Posterior cingulate gyrus (tissue), 11 donors: Measurements from ENCODE around the gene CFAP210.
"Not testable (repeated sequence)": the region's sequence is repeated elsewhere in the genome, so short reads cannot be mapped to it uniquely, and the experiment has no call there.

Experiments
- DNase-seq, 10 donors: peaks; one replicate each; pipeline versions ENCODE4 v3.0.0 to v3.0.0-alpha.2; 2020 to 2021; ENCODE audit warnings: mixed read lengths in 3 of 10
- intact Hi-C: fragments of 100-400 bp; cut with DNase I; formaldehyde crosslinking; loops from one replicate; pipeline ENCODE4 v1.15.1; 2023

CFAP210 gene

DNA sequence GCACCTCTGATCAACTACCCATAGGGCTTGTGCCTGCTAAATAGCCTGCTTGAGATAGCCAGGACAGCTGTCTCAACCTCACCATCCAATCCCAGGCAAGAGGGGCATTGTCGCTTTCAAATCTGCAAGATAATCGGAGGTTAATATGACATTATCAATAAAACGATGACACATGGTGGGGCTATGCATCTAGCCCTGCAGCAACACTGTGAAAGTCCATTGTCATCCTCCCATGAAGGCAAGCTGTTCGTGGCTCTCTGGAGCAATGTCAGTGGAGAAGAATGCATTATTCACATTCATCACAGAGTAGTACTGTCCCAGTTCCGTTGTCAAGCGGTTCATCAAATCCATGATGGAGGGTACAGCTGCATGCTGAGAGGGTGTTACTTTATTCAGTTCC lies 20.5 kb upstream of the CFAP210 start:
- intact Hi-C loops, result no loop called here
- DNase-seq, result peak in 2 of 10 donors; percentile 27 to 61

DNA sequence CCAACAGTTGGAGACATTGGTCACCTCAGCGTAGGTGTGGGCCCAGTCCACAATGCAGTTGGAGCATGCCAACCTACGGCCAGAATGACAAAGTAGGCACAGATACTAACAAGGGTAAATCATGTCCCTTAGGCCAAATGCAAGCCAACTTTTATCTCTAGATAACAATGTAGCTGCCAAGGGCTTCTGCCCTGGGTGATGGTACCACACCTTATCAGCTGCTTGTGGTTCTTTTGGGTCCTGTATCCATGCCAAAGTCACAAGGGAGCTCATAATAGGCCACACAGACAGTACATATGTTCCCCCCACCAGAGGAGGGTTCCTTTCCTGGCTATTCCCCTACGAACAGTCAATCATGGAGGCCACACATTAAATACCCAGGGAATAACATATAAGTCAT lies 19.1 kb upstream of the CFAP210 start:
- intact Hi-C loops, result no loop called here
- DNase-seq, result peak in 1 of 10 donors; percentile 37

DNA sequence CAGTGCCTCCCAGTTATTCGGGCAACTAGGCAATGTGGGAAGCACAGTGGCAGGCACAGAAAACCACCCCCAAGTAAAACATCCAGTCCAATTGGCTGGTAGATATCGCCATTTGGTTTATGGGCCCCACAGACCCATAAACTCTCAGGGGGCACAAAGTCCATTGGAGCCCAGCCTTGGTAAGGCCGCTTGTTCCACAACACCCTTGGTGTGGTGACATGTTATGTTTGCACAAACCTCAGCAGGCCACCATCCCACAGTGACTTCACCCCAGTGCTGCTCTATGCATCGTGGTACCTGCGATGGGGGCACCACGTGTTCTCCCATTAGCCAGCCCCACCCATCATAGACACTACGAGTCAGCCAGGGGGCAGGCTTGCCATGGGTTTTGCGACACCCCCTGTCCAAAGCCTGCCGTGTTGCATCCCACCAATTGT lies 18.6 kb upstream of the CFAP210 start:
- DNase-seq, result peak in 1 of 10 donors; percentile 55
- intact Hi-C loops, result no loop called here

DNA sequence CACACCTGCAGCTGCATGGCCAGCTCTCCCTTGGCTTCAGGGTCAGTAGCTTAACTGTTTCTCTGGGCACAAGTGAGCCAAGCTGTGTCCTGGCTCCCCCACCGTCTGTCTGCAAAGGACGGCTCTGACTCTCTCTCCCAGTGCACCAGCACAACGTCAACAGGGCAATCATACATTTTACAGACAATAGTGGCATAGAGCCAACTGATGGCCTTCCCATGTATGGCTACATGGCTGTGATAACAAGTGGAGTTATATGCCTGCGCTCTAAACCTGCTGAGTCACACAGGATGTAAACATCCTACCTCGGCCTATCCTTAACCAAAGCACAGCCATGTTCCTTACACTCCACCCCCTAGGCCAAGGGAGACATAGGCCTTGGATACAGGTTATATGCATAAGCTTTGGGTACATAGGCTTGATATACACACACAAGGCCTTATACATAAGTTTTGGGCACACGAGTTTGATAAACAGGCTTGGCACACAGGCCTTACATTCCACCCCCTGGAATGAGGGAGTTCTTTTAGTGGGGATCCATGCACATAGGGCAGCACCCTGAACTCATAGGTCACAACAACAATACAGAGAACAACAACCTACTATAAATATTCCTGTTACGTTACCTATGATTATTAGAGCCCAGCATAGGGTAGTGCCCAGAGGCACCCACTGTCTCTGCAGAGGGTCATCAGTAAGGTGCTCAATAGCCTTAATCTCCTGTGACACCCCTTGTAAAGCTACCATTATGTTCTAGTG lies 17.7 kb upstream of the CFAP210 start:
- peak in 1 of 10 donors; percentile 24 for DNase-seq
- intact Hi-C loops, result no loop called here

DNA sequence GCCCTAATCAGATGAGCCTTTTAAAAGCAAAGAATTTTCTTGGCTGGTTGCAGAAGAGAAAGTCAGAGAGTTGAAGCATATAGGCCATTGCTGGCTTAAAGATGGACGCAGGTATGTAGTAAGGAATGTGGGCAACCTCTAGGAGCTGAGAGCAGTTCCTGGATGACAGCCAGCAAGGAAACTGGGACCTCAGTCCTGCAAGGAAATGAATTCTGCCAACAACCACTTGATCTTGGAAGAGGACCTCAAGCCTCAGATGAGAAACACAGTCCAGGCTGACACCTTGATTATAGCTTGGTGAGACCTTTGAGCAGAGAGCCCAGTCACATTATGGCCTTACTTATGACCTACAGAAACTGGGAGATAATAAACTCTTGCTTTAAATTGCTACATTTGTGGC lies 15.8 kb upstream of the CFAP210 start:
- intact Hi-C loops, result no loop called here
- peak in 1 of 10 donors; percentile 49 for DNase-seq

DNA sequence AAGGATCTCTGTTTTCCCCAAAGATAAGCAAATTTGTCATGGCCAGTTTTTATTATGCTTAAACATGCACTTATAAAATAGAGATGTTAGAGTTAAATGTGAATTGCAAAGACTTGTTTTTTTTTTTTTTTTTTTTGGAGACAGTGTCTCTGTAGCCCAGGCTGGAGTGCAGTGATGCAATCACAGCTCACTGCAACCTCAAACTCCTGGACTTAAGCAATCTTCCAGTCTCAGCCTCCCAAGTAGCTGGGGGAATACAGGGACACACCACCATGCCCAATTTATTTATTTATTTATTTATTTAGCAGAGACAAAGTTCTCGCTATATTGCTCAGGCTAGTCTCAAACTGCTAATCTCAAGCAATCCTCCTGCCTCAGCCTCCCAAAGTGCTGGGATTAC lies 15.1 kb upstream of the CFAP210 start:
- intact Hi-C loops, result no loop called here
- DNase-seq, result no peak

DNA sequence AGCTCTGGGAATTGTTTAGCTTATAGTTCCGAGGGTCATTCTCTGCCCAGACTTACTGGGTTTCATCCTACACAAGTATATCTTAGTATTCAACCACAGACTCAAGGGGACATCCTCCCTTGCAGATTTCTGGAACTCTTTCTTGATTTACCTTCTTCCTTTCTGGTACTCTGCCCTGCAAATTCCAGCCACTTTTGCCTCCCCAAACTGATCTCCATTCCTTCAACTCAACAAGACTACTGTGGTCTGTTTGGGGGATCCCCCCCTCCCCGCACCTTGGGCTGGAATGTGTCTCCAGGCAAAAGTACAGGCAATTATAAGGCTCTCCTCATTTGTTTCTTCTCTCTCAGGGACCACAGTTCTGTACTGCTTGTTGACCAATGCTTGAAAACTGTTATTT lies 13.4 kb upstream of the CFAP210 start:
- no peak for DNase-seq
- intact Hi-C loops, result no loop called here

DNA sequence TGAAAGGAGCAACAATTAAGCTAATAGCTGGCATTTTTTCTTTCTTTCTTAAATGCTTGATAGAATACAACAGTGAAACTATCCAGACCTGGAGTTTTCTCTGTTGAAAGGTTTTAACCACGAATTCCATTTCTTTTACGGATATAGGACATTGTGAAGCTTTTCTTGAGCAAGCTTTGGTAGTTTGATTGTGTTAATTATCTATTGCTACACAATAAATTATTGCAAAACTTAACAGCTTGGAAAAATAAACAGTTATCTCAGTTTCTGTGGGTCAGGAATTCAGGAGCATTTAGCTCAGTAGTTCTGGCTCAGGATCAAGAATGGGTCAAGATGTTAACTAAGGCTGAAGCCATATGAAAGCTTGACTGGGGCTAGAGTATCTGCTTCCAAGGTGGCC lies 11.7 kb upstream of the CFAP210 start:
- no peak for DNase-seq
- intact Hi-C loops, result no loop called here

DNA sequence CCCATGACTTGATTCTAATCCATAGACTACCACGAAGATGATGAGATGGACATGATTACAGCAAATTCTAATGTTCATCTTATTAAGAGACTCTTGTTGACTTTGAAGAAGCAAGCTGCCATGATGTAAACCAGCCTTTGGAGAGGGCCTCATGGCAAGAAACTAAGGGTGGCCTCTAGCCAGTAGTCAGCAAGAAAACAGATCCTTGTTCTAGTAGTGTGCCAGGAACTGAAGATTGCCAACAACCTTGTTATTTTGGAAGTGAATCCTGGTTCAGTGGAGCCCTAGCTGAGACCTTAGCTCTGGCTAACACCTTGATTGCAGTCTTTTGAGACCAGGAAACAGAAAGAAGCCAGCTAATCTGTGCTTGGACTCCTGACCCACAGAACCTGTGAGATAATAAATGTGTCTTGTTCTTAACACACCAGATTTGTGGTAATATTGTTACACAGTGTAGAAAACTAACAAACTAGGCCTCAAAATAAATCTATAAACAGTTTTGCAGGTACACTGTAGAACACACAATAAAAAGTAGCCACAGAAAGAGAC lies 10.0 kb upstream of the CFAP210 start:
- intact Hi-C loops, result no loop called here
- DNase-seq, result no peak

DNA sequence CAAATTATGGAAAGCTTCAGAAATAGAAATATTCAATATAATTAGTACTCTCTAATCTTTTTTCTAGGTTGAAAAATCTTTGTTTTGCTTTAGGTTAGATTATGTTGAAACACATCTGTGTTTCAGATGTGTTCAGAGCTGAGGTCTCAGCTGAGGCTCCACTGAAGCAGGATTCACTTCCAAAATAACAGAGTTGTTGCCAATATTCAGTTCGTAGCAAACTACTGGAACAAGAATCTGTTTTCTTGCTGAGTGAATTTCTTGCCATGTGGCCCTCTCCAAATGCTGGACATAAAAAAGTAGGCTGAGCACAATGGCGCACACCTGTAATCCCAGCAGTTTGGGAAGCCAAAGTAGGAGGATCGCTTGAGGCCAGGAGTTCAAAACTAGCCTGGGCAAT lies 8.8 kb upstream of the CFAP210 start:
- no peak for DNase-seq
- intact Hi-C loops, result no loop called here

DNA sequence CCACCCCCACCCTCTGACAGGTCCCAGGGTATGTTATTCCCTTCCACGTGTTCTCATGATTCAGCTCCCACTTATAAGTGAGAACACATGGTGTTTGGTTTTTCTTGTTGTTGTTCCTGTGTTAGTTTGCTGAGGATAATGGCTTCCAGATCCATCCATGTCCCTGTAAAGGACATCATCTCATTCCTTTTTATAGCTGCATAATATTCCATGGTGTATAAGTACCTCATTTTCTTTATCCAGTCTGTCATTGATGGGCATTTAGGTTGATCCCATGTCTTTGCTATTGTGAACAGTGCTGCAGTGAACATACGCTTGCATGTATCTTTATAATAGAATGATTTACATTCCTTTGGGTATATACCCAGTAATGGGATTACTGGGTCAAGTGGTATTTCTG lies 5.0 kb upstream of the CFAP210 start:
- not testable (repeated sequence) for DNase-seq
- intact Hi-C loops, result loop anchor here (10.0 kb wide), 1 partner anchor 114 kb away; the partner anchor contains the start of gene PPIG

DNA sequence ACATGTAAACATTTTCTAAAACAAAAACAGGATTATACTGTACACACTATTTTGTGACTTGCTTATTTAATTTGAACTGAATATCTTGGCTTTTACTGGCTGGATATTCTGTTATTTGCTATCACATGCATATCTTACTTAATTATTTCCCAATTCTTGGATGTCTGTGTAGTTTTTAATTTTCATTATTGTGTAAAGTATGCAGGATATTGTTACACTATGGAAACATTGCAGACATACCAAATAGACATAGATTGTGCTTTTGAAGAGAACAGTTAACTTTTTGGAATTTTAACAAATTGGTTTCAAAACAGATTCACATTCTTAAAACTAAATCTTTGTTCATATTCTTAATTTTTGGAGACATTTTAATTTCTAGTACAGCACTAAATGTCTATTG lies 2.2 kb upstream of the CFAP210 start:
- intact Hi-C loops, result loop anchor here (10.0 kb wide), 1 partner anchor 112 kb away; the partner anchor contains the start of gene PPIG
- no peak for DNase-seq

DNA sequence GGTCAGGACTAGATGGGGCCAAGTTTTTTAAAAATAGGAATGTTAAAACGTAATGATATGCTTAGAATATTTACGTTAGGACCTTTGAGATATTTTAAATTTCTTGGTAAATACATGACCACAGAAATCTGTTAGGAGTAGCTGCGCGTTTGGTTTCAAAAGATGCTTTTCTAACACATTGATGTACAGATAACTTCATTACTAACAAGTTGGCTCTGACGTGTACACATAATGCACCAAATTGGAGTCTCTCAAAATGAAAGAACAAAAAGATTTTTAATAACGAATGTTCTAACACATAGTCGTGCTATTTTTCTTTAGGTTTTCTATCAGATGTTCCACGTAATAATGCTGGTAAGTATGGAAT lies 672 bp upstream of the CFAP210 start:
- DNase-seq, result no peak
- intact Hi-C loops, result loop anchor here (10.0 kb wide), 1 partner anchor 110 kb away; the partner anchor contains the start of gene PPIG

DNA sequence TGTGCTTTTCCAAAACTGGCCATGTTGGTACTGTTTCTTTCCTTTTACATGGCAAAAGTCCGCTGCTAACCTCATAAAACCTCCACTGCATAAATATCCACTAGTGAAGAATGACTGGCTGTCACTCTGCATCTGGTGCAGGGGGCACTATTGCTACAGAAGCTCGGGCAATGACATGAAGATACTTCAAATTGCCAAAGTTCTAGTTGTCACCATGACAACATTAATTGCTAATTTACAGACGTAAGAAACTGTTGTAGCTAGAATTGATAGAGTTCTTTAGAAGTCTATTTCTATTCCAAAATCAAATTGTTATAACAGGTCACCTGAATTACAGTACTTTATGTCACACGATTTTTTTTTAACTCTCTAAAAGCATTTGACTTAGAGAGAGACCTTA lies 845 bp downstream of the CFAP210 start:
- peak in 2 of 10 donors; percentile 11 to 28 for DNase-seq
- intact Hi-C loops, result loop anchor here (10.0 kb wide), 1 partner anchor 109 kb away; the partner anchor contains the start of gene PPIG

DNA sequence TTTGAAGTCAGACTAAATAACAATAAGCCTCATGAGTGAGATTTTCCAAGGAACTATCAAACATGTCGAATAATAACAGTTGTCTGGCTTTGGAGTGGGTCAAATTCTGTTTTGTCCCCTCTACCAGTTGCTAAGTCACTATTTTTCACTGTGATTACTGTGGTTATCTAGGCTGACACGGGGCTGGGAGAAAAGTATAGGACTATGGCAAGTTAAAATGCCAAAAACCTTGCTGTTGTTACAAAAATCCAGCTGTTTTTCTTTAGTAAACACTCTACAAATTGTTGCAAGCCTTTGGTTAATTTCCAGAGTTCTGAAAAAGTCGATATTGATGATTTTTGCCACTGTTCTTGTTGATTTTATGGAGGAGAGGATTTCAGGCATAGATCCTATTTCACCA lies 1.5 kb downstream of the CFAP210 start:
- DNase-seq, result no peak
- intact Hi-C loops, result loop anchor here (10.0 kb wide), 1 partner anchor 108 kb away; the partner anchor contains the start of gene PPIG

DNA sequence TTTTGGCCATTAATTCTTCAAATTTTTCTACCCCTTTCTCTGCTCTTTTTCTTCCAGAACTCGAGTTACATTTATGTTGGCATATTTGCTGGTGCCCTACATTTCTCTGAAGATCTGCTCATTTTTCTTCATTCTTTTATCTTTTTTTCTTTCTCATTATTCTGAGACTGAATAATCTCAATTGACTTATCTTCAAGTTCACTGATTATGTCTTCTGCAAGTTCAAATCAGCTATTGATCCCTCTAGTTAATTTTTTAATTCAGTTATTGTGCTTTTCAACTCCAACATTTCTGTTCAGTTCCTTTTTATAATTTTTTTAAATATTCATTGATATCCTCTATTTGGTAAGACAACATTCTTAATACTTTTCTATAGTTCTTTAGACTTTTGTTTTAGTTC lies 3.2 kb downstream of the CFAP210 start:
- DNase-seq, result no peak
- intact Hi-C loops, result loop anchor here (10.0 kb wide), 1 partner anchor 106 kb away; the partner anchor contains the start of gene PPIG

DNA sequence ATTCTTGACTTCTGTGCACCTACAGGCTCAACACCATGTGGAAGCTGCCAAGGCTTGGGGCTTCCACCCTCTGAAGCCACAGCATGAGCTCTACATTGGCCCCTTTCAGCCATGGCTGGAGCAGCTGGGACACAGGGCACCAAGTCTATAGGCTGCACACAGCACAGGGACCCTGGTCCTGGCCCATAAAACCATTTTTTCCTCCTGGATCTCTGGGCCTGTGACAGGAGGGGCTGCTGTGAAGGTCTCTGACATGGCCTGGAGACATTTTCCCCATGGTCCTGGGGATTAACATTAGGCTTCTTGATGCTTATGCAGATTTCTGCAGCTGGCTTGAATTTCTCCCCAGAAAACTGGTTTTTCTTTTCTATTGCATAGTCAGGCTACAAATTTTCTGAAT lies 6.3 kb downstream of the CFAP210 start:
- DNase-seq, intact Hi-C loops: not testable (repeated sequence)

DNA sequence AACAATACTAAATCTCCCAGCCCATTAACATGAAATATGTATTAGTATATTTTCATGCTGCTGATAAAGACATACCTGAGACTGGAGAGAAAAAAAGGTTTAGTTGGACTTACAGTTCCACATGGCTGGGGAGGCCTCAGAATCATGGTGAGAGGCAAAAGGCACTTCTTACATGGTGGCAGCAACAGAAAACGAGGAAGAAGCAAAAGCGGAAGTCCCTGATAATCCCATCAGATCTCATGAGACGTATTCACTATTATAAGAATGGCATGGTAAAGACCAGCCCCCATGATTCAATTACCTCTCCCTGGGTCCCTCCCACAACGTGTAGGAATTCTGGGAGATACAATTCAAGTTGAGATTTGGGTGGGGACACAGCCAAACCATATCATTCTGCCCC lies 7.4 kb downstream of the CFAP210 start:
- DNase-seq, intact Hi-C loops: not testable (repeated sequence)

DNA sequence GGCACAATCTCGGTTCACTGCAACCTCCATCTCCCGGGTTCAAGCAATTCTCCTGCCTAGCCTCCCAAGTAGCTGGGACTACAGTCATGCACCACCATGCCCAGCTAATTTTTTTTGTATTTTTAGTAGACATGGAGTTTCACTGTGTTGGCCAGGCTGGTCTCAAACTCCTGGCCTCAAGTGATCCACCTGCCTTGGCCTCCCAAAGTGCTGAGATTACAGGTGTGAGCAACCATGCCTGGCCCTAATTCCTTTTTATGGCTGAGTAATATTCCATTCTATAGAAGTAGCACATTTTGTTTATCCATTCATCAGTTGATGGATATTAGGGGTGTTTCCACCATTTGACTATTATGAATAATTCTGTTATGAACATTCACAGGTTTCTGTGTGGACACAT lies 9.5 kb downstream of the CFAP210 start:
- DNase-seq, intact Hi-C loops: not testable (repeated sequence)

DNA sequence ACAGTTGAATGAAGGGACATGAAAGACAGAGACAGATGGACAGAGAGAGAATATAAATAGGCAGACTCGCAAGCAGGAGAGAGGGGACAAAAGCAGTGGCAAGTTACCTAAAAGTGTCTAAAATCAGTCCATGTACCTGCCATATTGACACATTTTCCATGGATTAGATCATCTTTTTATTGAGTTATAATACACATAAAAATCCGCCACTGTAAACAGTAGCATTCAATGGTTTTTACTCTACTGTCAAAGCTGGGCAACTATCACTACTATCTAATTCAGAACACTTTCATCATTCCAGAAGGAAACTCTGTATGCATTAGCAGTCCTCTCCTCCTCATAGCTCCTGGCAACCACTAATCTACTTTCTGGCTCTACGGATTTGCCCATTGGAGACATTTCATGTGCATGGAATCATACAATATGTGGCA lies 10.1 kb downstream of the CFAP210 start:
- intact Hi-C loops, result no loop called here
- DNase-seq, result no peak

DNA sequence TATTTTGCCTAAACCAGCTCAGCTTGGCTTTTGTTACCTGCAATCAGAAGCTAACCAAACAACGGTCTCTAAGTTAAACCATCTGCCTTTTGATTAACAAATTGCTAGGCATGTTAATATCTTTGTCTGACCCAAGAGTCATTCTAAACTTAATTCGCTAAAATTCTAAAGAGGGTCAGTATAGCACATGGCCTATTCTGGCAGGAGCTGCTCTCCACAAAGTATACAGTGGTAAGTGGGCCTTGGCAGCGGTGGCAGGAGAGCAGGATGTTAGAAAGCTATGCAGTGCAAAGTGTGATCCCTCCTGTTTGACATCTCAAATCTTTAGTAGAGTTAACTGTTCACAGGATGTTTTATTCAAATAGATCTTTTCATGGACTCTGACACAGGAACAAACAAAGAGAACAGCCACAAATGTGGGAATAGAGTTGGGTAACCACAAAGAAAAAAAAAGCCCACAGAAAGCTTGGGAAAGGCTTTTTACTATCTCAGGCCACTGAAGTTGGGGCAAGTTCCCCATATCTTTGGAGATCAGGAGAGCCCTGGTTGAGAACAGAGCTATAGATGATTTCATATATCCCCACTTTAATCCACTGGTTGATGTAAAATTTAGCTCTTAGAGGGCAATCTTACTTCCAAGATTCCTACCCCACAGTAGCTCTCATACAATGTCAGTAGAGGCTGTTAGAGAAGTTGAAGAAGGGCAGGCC lies 10.6 kb downstream of the CFAP210 start:
- no peak for DNase-seq
- intact Hi-C loops, result no loop called here
